GM12878 (cell line): ENCODE measurements around the gene SALL4. TPM values are rescaled to one million over a fixed set of nuclear protein-coding genes. Genes with fewer than 3 reads are reported as not detected.

Source experiments
- ATAC-seq: fragments of 200-7000 bp; cut with Tn5 transposase; 3 replicates; pipeline ENCODE4 v1.9.1; 2020; ENCODE audit warnings: mild to moderate bottlenecking, moderate library complexity
- BruUV-seq: library from RNA; stranded (reverse); fragments of 400-500 nt; replicated peaks from 2 replicates; lab custom pipeline; 2021; lab: Mats Ljungman, UMichigan
- CTCF ChIA-PET: fragments of 300-600 bp; sonication (Branson Sonifier 250); formaldehyde crosslinking; extraction: SDS; loops from one replicate; lab custom pipeline; 2021; ENCODE audit warnings: inconsistent platforms; lab: Yijun Ruan, JAX
- POLR2A ChIA-PET: fragments of 350-600 bp; formaldehyde crosslinking; extraction: SDS; loops from one replicate; lab custom pipeline; 2021; ENCODE audit warnings: inconsistent platforms; lab: Charles Lee
- RAD21 ChIA-PET: fragments of 300-600 bp; sonication (Branson Sonifier 250); formaldehyde crosslinking; loops from one replicate; lab custom pipeline; 2023; ENCODE audit warnings: antibody characterized with exemption; ENCODE audit not compliant: unreplicated experiment; lab: Charles Lee
- SMC1A ChIA-PET: fragments of 300-600 bp; sonication (Branson Sonifier 250); formaldehyde crosslinking; loops from one replicate; lab custom pipeline; 2023; ENCODE audit not compliant: unreplicated experiment, uncharacterized antibody; lab: Charles Lee
- DNase-seq: peaks from one replicate; pipeline ENCODE4 v3.0.0-alpha.2; 2011; ENCODE audit warnings: low read depth, low spot score
- FAIRE-seq: peaks from 3 replicates; lab custom pipeline; 2011; peaks lifted over from hg19 to GRCh38; lab: Jason Lieb, UNC
- H2AFZ ChIP-seq: 2 replicates; pipeline ENCODE4 v1.6.0; 2011; ENCODE audit warnings: low read depth, low read length, control low read depth; ENCODE audit not compliant: control insufficient read depth
- H3K27ac ChIP-seq: 2 replicates; pipeline ENCODE4 v1.5.1; 2011; ENCODE audit warnings: control low read depth; ENCODE audit not compliant: control insufficient read depth, insufficient read depth
- H3K27me3 ChIP-seq, 2 experiments: replicated peaks in 1 of 2; 2 replicates each; pipeline versions ENCODE4 v1.6.0 to v1.6.1; 2011; ENCODE audit warnings: low read length in 1 of 2; ENCODE audit not compliant: control insufficient read depth in 2 of 2, insufficient read depth in 2 of 2
- H3K36me3 ChIP-seq, 2 experiments: 2 replicates each; pipeline ENCODE4 v1.5.1; 2011; ENCODE audit warnings: low read length in 1 of 2; ENCODE audit not compliant: control insufficient read depth in 2 of 2, insufficient read depth in 2 of 2
- H3K4me1 ChIP-seq: 2 replicates; pipeline ENCODE4 v1.6.1; 2011; ENCODE audit warnings: mild to moderate bottlenecking, low read length, moderate library complexity, mixed read lengths; ENCODE audit not compliant: control insufficient read depth, insufficient read depth
- H3K4me2 ChIP-seq: 2 replicates; pipeline ENCODE4 v1.6.0; 2011; ENCODE audit warnings: control low read depth; ENCODE audit not compliant: control insufficient read depth, insufficient read depth
- H3K4me3 ChIP-seq: fragments of 200-600 bp; sonication (generic); 2 replicates; pipeline ENCODE4 v1.5.1; 2016
- H3K79me2 ChIP-seq: 2 replicates; pipeline ENCODE4 v1.6.0; 2011; ENCODE audit warnings: low read length; ENCODE audit not compliant: control insufficient read depth, insufficient read depth
- H3K9ac ChIP-seq: 2 replicates; pipeline ENCODE4 v1.8.0; 2011; ENCODE audit warnings: low read length, control low read depth, mixed read lengths; ENCODE audit not compliant: control insufficient read depth, insufficient read depth
- H3K9me3 ChIP-seq: replicated peaks from 3 replicates; pipeline ENCODE4 v1.5.1; 2011; ENCODE audit warnings: mild to moderate bottlenecking, low read length; ENCODE audit not compliant: control insufficient read depth, insufficient read depth
- H4K20me1 ChIP-seq: 2 replicates; pipeline ENCODE4 v1.6.0; 2011; ENCODE audit not compliant: control insufficient read depth, insufficient read depth
- ETV6 ChIP-seq, 2 experiments: fragments of 450-650 bp in 1 of 2; IDR thresholded peaks in 1 of 2; conservative IDR thresholded peaks in 1 of 2; 2 replicates each; pipeline ENCODE4 v1.6.1; 2014; ENCODE audit warnings: antibody characterized with exemption in 1 of 2, borderline replicate concordance in 1 of 2, low read depth in 1 of 2, mild to moderate bottlenecking in 1 of 2, moderate library complexity in 1 of 2
- MYC ChIP-seq: IDR thresholded peaks from 2 replicates; pipeline ENCODE4 v1.6.1; 2011; ENCODE audit warnings: mild to moderate bottlenecking, low read length, moderate library complexity, inconsistent platforms; ENCODE audit not compliant: insufficient read depth, insufficient replicate concordance, insufficient read length, severe bottlenecking
- RFX5 ChIP-seq: IDR thresholded peaks from 2 replicates; pipeline ENCODE4 v1.6.1; 2011; ENCODE audit warnings: low read depth, low read length, improper control_type of control experiment
- WGBS: methylation state at CpG from one replicate; pipeline ENCODE4 v1.1.6; 2016; ENCODE audit warnings: low lambda C conversion rate; ENCODE audit not compliant: insufficient replicate concordance, insufficient coverage; ENCODE audit errors: missing lambda C conversion rate; 5-methylcytosine and 5-hydroxymethylcytosine counted together
- in situ Hi-C: fragments of 300-500 bp; cut with MboI; formaldehyde crosslinking; loops from 9 replicates; pipeline ENCODE4 v1.14.3; 2018; ENCODE audit warnings: mixed read lengths
- intact Hi-C: fragments of 100-400 bp; cut with micrococcal nuclease; formaldehyde crosslinking; loops from one replicate; pipeline ENCODE4 v1.14.2; 2022; ENCODE audit not compliant: unreplicated experiment
- polyA plus RNA-seq, 11 experiments: library from polyadenylated mRNA; depleted of rRNA in 4 of 11; unstranded in 6 of 11; stranded (reverse) in 5 of 11; fragments of >200 nt; fragmentation: Nextera tagmentation in 4 of 11; fragmentation: Illumina TruSeq in 1 of 11; extraction: Ambion mirVana in 4 of 11; extraction: Trizol in 1 of 11; gene quantifications; 1 replicate in 1 of 11; 2 replicates in 10 of 11; pipeline versions ENCODE4 v1.2.1 to v1.2.3, GENCODE V29; 2011 to 2016; ENCODE audit warnings: inconsistent platforms in 2 of 11, missing spikeins in 2 of 11, low read depth in 1 of 11
- total RNA-seq, 4 experiments: library from RNA; depleted of rRNA in 3 of 4; stranded (reverse); fragments of >200 nt in 3 of 4; fragmentation: Illumina TruSeq in 1 of 4; extraction: Trizol in 1 of 4; gene quantifications; 2 replicates each; pipeline versions ENCODE4 v1.2.1 to v1.2.3, GENCODE V29; 2013 to 2021
- TF ChIP-seq, protein P1 (sequence below): fragments of 450-650 bp; IDR thresholded peaks from 2 replicates; pipeline ENCODE4 v1.6.1; 2014; ENCODE audit warnings: mild to moderate bottlenecking

The SALL4 gene
- total and polyA plus RNA-seq, 10 of the 15 experiments (the other 5 are each of a cell fraction or from before 2014, with no cell fraction given), result 0.08 to 1.1 (median 0.23) TPM; not detected in 7

DNA sequence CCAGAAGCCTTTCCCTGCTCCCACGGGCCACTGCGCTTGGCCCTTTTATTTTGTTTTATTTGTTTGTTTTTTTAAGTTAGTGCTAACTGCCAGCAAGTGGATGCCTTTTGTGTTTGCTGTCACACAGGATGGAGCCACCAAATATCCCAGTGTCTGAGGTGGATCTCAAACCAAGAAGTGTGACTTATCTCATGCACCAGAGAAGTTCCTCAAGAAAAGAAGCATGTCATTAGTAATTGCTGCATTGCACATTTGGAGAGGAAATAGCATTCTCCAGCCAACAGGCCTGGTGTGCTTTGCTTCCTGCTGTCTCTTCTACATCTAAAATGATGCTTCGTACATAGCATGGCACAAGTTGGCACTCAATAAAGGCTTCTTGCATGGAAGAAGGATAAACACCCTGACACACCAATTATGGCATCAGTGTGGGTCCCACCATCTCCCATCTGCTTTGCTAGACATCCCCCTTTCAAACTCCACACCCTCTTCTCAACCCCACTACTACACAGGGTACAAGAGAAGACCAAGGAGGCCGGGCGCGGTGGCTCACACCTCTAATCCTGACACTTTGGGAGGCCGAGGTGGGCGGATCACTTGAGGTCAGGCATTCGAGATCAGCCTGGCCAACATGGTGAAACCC lies 32.2 kb downstream of the SALL4 start:
- no peaks in the 10 kb centered on the region for H3K79me2 ChIP-seq
- 51% methylated on average over 9 of the region's 9 CpGs for WGBS
- RAD21 ChIA-PET, result no interaction called here
- no peak overlapping the region for H3K4me2 ChIP-seq
- H3K27me3 ChIP-seq, result peaks cover 3 to 5% of the 10 kb centered on the region in 2 experiments; a peak in 2 of 4 replicates
- intact Hi-C loops (loop anchor here (10.0 kb wide), 1 partner anchor 135 kb away; no protein-coding TSS in a partner anchor), in situ Hi-C loops (no loop called here)
- no peak overlapping the region for H3K9ac ChIP-seq
- CTCF ChIA-PET, result no interaction called here
- BruUV-seq, result no TSS peak
- H3K9me3 ChIP-seq, result no peaks in the 10 kb centered on the region
- ATAC-seq (no peak), FAIRE-seq (no peak), DNase-seq (no peak)
- H3K4me3 ChIP-seq, result no peak overlapping the region
- POLR2A ChIA-PET, result no interaction called here
- no peak overlapping the region for H2AFZ ChIP-seq
- no peaks in the 10 kb centered on the region for H4K20me1 ChIP-seq
- TF ChIP-seq MYC, result no peak
- TF ChIP-seq, protein P1, sequence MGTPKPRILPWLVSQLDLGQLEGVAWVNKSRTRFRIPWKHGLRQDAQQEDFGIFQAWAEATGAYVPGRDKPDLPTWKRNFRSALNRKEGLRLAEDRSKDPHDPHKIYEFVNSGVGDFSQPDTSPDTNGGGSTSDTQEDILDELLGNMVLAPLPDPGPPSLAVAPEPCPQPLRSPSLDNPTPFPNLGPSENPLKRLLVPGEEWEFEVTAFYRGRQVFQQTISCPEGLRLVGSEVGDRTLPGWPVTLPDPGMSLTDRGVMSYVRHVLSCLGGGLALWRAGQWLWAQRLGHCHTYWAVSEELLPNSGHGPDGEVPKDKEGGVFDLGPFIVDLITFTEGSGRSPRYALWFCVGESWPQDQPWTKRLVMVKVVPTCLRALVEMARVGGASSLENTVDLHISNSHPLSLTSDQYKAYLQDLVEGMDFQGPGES, result no peak
- no peak for TF ChIP-seq ETV6 (conservative IDR thresholded peaks at IDR 0.05 in 1 of 2, IDR thresholded peaks at IDR 0.05 in 1 of 2; ENCODE audit: borderline replicate concordance in 1 of 2, low read depth in 1 of 2)
- TF ChIP-seq RFX5, result no peak
- H3K36me3 ChIP-seq, result no peaks in the 10 kb centered on the region
- no peaks in the 10 kb centered on the region for H3K4me1 ChIP-seq
- SMC1A ChIA-PET, result no interaction called here
- H3K27ac ChIP-seq, result no peak overlapping the region
